Measurements from ENCODE around the gene MDN1.

MDN1 gene

GRCh38 chr6:89682991-89683390, 136.6 kb downstream of the MDN1 start:
- ChIA-PET CTCF (interaction anchor here (0.6 kb wide), 1 partner anchor 66 kb away, joined by 5 read pairs; no protein-coding TSS in a partner anchor), POLR2A (no interaction called here)
- no peak for DNase-seq (ENCODE audit: extremely low spot score)
- TF ChIP-seq LEF1 (IDR thresholded peaks at IDR 0.05; ENCODE audit: borderline replicate concordance) (no peak), PKNOX1 (IDR thresholded peaks at IDR 0.05) (no peak), FOXM1 (IDR thresholded peaks at IDR 0.05; ENCODE audit: borderline replicate concordance) (no peak), ELF4 (IDR thresholded peaks at IDR 0.05) (no peak), ZNF384 (IDR thresholded peaks at IDR 0.05) (no peak), L3MBTL2 (conservative IDR thresholded peaks at IDR 0.05) (no peak), TARDBP (IDR thresholded peaks at IDR 0.05) (no peak), NFRKB (IDR thresholded peaks at IDR 0.05) (no peak), SP1 (IDR thresholded peaks at IDR 0.05) (no peak), SUZ12 (IDR thresholded peaks at IDR 0.05) (no peak), FOXK2 (IDR thresholded peaks at IDR 0.05) (no peak), HDGF (IDR thresholded peaks at IDR 0.05; ENCODE audit: borderline replicate concordance) (no peak), BHLHE40 (IDR thresholded peaks at IDR 0.05; ENCODE audit: borderline replicate concordance) (no peak), FOXA1 (IDR thresholded peaks at IDR 0.05) (no peak), ARNT (IDR thresholded peaks at IDR 0.05) (no peak), CTBP1 (IDR thresholded peaks at IDR 0.05; ENCODE audit: borderline replicate concordance) (no peak)

DNA sequence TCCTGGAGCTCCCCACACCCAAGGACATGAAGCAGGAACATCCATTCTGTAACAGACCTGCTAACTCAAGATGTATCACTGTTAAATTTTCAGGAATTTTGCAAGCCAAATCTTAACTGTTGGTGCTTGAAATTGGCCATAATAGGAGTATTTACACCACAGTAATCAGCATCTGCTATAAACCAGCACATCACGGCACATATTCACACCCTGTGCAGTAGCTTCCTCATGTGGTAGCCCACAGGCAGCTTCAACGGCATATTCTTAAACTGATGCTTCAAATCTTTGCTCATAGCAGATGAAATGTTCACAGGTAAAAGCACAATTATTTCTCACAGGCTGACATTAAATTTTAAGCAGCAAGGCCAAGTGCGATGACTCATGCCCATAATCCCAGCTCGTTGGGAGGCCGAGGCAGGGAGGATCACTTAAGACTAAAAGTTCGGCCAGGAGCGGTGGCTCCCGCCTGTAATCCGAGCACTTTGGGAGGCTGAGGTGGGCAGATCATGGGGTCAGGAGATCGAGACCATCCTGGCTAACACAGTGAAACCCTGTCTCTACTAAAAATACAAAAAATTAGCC, 137.5 kb downstream of the MDN1 start:
- CTCF ChIA-PET, result interaction anchor here (0.6 kb wide), 1 partner anchor 69 kb away, joined by 3 read pairs; no protein-coding TSS in a partner anchor
- DNase-seq (ENCODE audit: extremely low spot score), result no peak
- no peak for TF ChIP-seq L3MBTL2 (conservative IDR thresholded peaks at IDR 0.05)
- TF ChIP-seq TARDBP (IDR thresholded peaks at IDR 0.05), result no peak
- no peak for TF ChIP-seq FOXK2 (IDR thresholded peaks at IDR 0.05)
- POLR2A ChIA-PET, result no interaction called here

- CTCF ChIA-PET, result no interaction called here
- TF ChIP-seq FOXK2 (IDR thresholded peaks at IDR 0.05) (no peak), HDGF (IDR thresholded peaks at IDR 0.05; ENCODE audit: borderline replicate concordance) (no peak), NFRKB (IDR thresholded peaks at IDR 0.05) (no peak), ARNT (IDR thresholded peaks at IDR 0.05) (no peak), ZNF384 (IDR thresholded peaks at IDR 0.05) (no peak), SUZ12 (IDR thresholded peaks at IDR 0.05) (no peak), PKNOX1 (IDR thresholded peaks at IDR 0.05) (no peak), LEF1 (IDR thresholded peaks at IDR 0.05; ENCODE audit: borderline replicate concordance) (no peak), SP1 (IDR thresholded peaks at IDR 0.05) (no peak), CTBP1 (IDR thresholded peaks at IDR 0.05; ENCODE audit: borderline replicate concordance) (no peak), L3MBTL2 (conservative IDR thresholded peaks at IDR 0.05) (no peak), FOXM1 (IDR thresholded peaks at IDR 0.05; ENCODE audit: borderline replicate concordance) (no peak), TARDBP (IDR thresholded peaks at IDR 0.05) (no peak), BHLHE40 (IDR thresholded peaks at IDR 0.05; ENCODE audit: borderline replicate concordance) (no peak), FOXA1 (IDR thresholded peaks at IDR 0.05) (no peak), ELF4 (IDR thresholded peaks at IDR 0.05) (no peak)
- POLR2A ChIA-PET, result no interaction called here
- DNase-seq (ENCODE audit: extremely low spot score), result no peak
Measured at GRCh38 chr6:89680551-89680950, 139.0 kb downstream of the MDN1 start.

DNA sequence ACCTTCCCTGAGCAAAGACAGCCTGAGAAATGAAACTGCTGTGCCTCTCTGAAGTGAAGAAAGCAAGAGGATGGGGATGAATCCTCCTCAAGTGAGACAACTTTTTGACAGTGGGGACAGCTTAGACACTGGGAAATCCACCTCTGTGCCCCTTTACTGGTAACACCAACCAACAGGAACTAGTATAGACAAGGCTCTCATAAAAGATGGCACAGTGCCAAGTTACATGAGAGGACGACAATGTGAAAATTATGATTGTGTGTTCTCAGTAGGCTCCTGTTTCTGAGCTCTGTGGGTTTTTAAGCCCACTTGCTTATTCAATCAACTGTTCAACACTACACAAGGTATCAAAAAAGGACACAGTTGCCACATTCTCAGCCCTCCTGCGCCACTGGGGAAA, 139.4 kb downstream of the MDN1 start:
- TF ChIP-seq FOXA1 (IDR thresholded peaks at IDR 0.05) (no peak), ZNF384 (IDR thresholded peaks at IDR 0.05) (no peak), LEF1 (IDR thresholded peaks at IDR 0.05; ENCODE audit: borderline replicate concordance) (no peak), SP1 (IDR thresholded peaks at IDR 0.05) (no peak), NFRKB (IDR thresholded peaks at IDR 0.05) (no peak), SUZ12 (IDR thresholded peaks at IDR 0.05) (no peak), L3MBTL2 (conservative IDR thresholded peaks at IDR 0.05) (no peak), PKNOX1 (IDR thresholded peaks at IDR 0.05) (no peak), FOXK2 (IDR thresholded peaks at IDR 0.05) (no peak), TARDBP (IDR thresholded peaks at IDR 0.05) (no peak), ARNT (IDR thresholded peaks at IDR 0.05) (no peak), HDGF (IDR thresholded peaks at IDR 0.05; ENCODE audit: borderline replicate concordance) (no peak)
- no peak for DNase-seq (ENCODE audit: extremely low spot score)
- POLR2A ChIA-PET, result no interaction called here
- CTCF ChIA-PET, result no interaction called here

- TF ChIP-seq L3MBTL2 (conservative IDR thresholded peaks at IDR 0.05), result no peak
- TF ChIP-seq NFRKB (IDR thresholded peaks at IDR 0.05), result no peak
- TF ChIP-seq FOXM1 (IDR thresholded peaks at IDR 0.05; ENCODE audit: borderline replicate concordance), result no peak
- no peak for TF ChIP-seq ARNT (IDR thresholded peaks at IDR 0.05)
- TF ChIP-seq ZNF384 (IDR thresholded peaks at IDR 0.05), result no peak
- no peak for TF ChIP-seq ELF4 (IDR thresholded peaks at IDR 0.05)
- TF ChIP-seq SUZ12 (IDR thresholded peaks at IDR 0.05), result no peak
- no peak for TF ChIP-seq LEF1 (IDR thresholded peaks at IDR 0.05; ENCODE audit: borderline replicate concordance)
- no peak for TF ChIP-seq BHLHE40 (IDR thresholded peaks at IDR 0.05; ENCODE audit: borderline replicate concordance)
- no peak for TF ChIP-seq CTBP1 (IDR thresholded peaks at IDR 0.05; ENCODE audit: borderline replicate concordance)
- TF ChIP-seq TARDBP (IDR thresholded peaks at IDR 0.05), result no peak
- TF ChIP-seq FOXA1 (IDR thresholded peaks at IDR 0.05), result no peak
- TF ChIP-seq FOXK2 (IDR thresholded peaks at IDR 0.05), result no peak
- no peak for TF ChIP-seq PKNOX1 (IDR thresholded peaks at IDR 0.05)
- CTCF ChIA-PET, result no interaction called here
- POLR2A ChIA-PET, result no interaction called here
- no peak for DNase-seq (ENCODE audit: extremely low spot score)
Measured at GRCh38 chr6:89679215-89680120, 140.1 kb downstream of the MDN1 start.

Data from HEK293T (cell line).